ENCODE results near the gene PRAF2. TPM values are rescaled to one million over a fixed set of nuclear protein-coding genes. Genes with fewer than 3 reads are reported as not detected.

The PRAF2 gene
- polyA plus RNA-seq, 2 of the 4 experiments (the other 2 are of a cell fraction): 13.6 to 35.4 TPM

- ChIA-PET CTCF (no interaction called here), POLR2A (no interaction called here)
- Histone ChIP-seq H3K27ac (no peak overlapping the region), H3K9me3 (no peaks in the 10 kb centered on the region), H3K4me1 (peaks cover 3% of the 10 kb centered on the region; the same call in 1 of the 3 replicates), H3K4me3 (no peak overlapping the region), H3K4me2 (no peak overlapping the region)
- TF ChIP-seq SMC3 (IDR thresholded peaks at IDR 0.05) (no peak), KDM1A (IDR thresholded peaks at IDR 0.05; ENCODE audit: low read depth) (no peak), CBX8 (IDR thresholded peaks at IDR 0.05) (no peak), NR3C1 (IDR thresholded peaks at IDR 0.05) (no peak), ELK1 (IDR thresholded peaks at IDR 0.05; ENCODE audit: low read depth, low read length) (no peak), EP300 (IDR thresholded peaks at IDR 0.05) (no peak), CHD4 (IDR thresholded peaks at IDR 0.05; ENCODE audit: borderline replicate concordance) (no peak), POLR2AphosphoS2 (conservative IDR thresholded peaks at IDR 0.05; ENCODE audit: low read length) (no peak), ZC3H11A (IDR thresholded peaks at IDR 0.05) (no peak), NPAS2 (CRISPR knock-in tag; IDR thresholded peaks at IDR 0.05; ENCODE audit: borderline replicate concordance) (no peak), BHLHE40 (IDR thresholded peaks at IDR 0.05; ENCODE audit: low read depth, low read length) (no peak), HES2 (IDR thresholded peaks at IDR 0.05) (no peak), JUN (IDR thresholded peaks at IDR 0.05) (no peak), POLR2A (IDR thresholded peaks at IDR 0.05; ENCODE audit: low read length) (no peak), RARB (CRISPR knock-in tag; IDR thresholded peaks at IDR 0.05) (no peak)
- TF ChIP-seq, protein P1, sequence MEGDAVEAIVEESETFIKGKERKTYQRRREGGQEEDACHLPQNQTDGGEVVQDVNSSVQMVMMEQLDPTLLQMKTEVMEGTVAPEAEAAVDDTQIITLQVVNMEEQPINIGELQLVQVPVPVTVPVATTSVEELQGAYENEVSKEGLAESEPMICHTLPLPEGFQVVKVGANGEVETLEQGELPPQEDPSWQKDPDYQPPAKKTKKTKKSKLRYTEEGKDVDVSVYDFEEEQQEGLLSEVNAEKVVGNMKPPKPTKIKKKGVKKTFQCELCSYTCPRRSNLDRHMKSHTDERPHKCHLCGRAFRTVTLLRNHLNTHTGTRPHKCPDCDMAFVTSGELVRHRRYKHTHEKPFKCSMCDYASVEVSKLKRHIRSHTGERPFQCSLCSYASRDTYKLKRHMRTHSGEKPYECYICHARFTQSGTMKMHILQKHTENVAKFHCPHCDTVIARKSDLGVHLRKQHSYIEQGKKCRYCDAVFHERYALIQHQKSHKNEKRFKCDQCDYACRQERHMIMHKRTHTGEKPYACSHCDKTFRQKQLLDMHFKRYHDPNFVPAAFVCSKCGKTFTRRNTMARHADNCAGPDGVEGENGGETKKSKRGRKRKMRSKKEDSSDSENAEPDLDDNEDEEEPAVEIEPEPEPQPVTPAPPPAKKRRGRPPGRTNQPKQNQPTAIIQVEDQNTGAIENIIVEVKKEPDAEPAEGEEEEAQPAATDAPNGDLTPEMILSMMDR (IDR thresholded peaks at IDR 0.05): no peak
- TF ChIP-seq, protein P2, sequence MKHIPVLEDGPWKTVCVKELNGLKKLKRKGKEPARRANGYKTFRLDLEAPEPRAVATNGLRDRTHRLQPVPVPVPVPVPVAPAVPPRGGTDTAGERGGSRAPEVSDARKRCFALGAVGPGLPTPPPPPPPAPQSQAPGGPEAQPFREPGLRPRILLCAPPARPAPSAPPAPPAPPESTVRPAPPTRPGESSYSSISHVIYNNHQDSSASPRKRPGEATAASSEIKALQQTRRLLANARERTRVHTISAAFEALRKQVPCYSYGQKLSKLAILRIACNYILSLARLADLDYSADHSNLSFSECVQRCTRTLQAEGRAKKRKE (CRISPR knock-in tag; IDR thresholded peaks at IDR 0.05; ENCODE audit: low read depth): no peak
- TF ChIP-seq, protein P3, sequence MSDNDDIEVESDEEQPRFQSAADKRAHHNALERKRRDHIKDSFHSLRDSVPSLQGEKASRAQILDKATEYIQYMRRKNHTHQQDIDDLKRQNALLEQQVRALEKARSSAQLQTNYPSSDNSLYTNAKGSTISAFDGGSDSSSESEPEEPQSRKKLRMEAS (IDR thresholded peaks at IDR 0.05): no peak
- ATAC-seq (no peak), FAIRE-seq (no peak), DNase-seq (ENCODE audit: low read depth in 1 of 2, low spot score in 1 of 2) (no peak)
- WGBS (ENCODE audit: missing lambda C conversion rate): 65% methylated on average over 4 of the region's 6 CpGs
Observed at GRCh38 chrX:49117581-49117980, 43.8 kb upstream of the PRAF2 start.

DNA sequence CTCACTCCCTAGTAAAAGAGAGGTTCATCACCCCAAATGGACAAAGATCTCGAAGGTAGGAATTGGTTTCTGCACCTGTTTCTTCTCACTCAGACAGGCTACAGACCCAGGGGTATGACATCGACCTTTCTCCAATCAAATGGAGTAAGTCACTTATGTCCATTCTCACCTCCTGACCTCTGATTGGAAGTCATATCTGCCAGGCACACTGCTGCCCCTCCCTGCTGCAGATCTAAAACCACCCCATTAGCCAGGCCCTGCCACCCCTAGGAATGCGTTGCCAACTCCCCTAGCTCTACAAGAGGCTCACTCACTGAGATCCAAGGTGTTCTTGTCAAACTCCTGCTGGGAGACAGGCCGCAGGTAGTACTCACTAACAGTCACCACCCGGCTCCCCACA is 42.9 kb upstream of the PRAF2 start:
- FAIRE-seq (no peak), DNase-seq (ENCODE audit: low read depth in 1 of 2, low spot score in 1 of 2) (no peak), ATAC-seq (no peak)
- TF ChIP-seq POLR2AphosphoS2 (conservative IDR thresholded peaks at IDR 0.05; ENCODE audit: low read length): no peak
- TF ChIP-seq, protein P2 (CRISPR knock-in tag; IDR thresholded peaks at IDR 0.05; ENCODE audit: low read depth): no peak
- no peak for TF ChIP-seq HOXB5 (CRISPR knock-in tag; IDR thresholded peaks at IDR 0.05)
- TF ChIP-seq RFX5 (IDR thresholded peaks at IDR 0.05): no peak
- no peak for TF ChIP-seq SREBF2 (IDR thresholded peaks at IDR 0.05)
- TF ChIP-seq ZSCAN20 (CRISPR knock-in tag; IDR thresholded peaks at IDR 0.05): no peak
- TF ChIP-seq JUN (IDR thresholded peaks at IDR 0.05): no peak
- TF ChIP-seq CHD2 (IDR thresholded peaks at IDR 0.05; ENCODE audit: low read length, partially characterized antibody): no peak
- TF ChIP-seq CEBPB (IDR thresholded peaks at IDR 0.05): no peak
- no peak for TF ChIP-seq KDM1A (IDR thresholded peaks at IDR 0.05; ENCODE audit: low read depth)
- ChIA-PET POLR2A (no interaction called here), CTCF (no interaction called here)
- Histone ChIP-seq H3K4me3 (no peak overlapping the region), H3K27ac (no peak overlapping the region), H3K4me2 (no peak overlapping the region), H3K4me1 (no peaks in the 10 kb centered on the region), H3K9me3 (no peaks in the 10 kb centered on the region)
- WGBS (ENCODE audit: missing lambda C conversion rate): 83% methylated on average over 5 of the region's 5 CpGs

Data from A549 (cell line).